Lower leg skin (tissue), 4 donors: ENCODE results near the gene ERGIC3. TPM values are rescaled to one million over a fixed set of nuclear protein-coding genes. Genes with fewer than 3 reads are reported as not detected.

Source experiments
- DNase-seq, 2 donors: peaks; one replicate each; pipeline ENCODE4 v3.0.0-alpha.2; 2019; ENCODE audit warnings: low spot score in 2 of 2
- H3K4me3 ChIP-seq: fragments of 200-600 bp; sonication (generic); 2 replicates; pipeline ENCODE4 v1.5.1; 2017; ENCODE audit warnings: mild to moderate bottlenecking, low read depth; ENCODE audit not compliant: poor library complexity, severe bottlenecking
- POLR2A ChIP-seq, 2 donors: fragments of 450-650 bp; IDR thresholded peaks; one replicate each; pipeline ENCODE4 v1.6.1; 2016 to 2017; ENCODE audit warnings: antibody characterized with exemption in 2 of 2, mild to moderate bottlenecking in 1 of 2, moderate library complexity in 1 of 2
- WGBS, 2 donors: methylation state at CpG; one replicate each; pipeline ENCODE4 v1.1.5; 2018; 5-methylcytosine and 5-hydroxymethylcytosine counted together
- intact Hi-C: fragments of 100-400 bp; cut with DNase I; formaldehyde crosslinking; loops from one replicate; pipeline ENCODE4 v1.15.0; 2023; ENCODE audit warnings: low total_unique reads
- total RNA-seq, 4 donors: library from RNA; depleted of rRNA; stranded (reverse); fragments of >200 nt; gene quantifications; one replicate each; pipeline ENCODE4 v1.1.0, GENCODE V29; 2016
- TF ChIP-seq, protein P1 (sequence below), 3 donors: fragments of 450-650 bp; IDR thresholded peaks; one replicate each; pipeline ENCODE4 v1.5.1; 2016; ENCODE audit warnings: antibody characterized with exemption in 3 of 3, mild to moderate bottlenecking in 3 of 3, moderate library complexity in 2 of 3

ERGIC3 gene
- total RNA-seq, 4 donors from 2014 or later: 148 to 222 (median 201) TPM

- intact Hi-C loops: no loop called here
- no peak overlapping the region for H3K4me3 ChIP-seq
- TF ChIP-seq, protein P1, sequence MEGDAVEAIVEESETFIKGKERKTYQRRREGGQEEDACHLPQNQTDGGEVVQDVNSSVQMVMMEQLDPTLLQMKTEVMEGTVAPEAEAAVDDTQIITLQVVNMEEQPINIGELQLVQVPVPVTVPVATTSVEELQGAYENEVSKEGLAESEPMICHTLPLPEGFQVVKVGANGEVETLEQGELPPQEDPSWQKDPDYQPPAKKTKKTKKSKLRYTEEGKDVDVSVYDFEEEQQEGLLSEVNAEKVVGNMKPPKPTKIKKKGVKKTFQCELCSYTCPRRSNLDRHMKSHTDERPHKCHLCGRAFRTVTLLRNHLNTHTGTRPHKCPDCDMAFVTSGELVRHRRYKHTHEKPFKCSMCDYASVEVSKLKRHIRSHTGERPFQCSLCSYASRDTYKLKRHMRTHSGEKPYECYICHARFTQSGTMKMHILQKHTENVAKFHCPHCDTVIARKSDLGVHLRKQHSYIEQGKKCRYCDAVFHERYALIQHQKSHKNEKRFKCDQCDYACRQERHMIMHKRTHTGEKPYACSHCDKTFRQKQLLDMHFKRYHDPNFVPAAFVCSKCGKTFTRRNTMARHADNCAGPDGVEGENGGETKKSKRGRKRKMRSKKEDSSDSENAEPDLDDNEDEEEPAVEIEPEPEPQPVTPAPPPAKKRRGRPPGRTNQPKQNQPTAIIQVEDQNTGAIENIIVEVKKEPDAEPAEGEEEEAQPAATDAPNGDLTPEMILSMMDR (IDR thresholded peaks at IDR 0.05): no peak
- 71 to 82% methylated on average over 10 to 18 of the region's 18 CpGs for WGBS, 2 donors
- DNase-seq: no peak
These were observed 42.0 kb downstream of the ERGIC3 start for GRCh38 chr20:35583636-35584560.

- 93 to 95% methylated on average over 6 of the region's 6 CpGs for WGBS, 2 donors
These were observed 45.0 kb downstream of the ERGIC3 start for GRCh38 chr20:35586751-35587425.

DNA sequence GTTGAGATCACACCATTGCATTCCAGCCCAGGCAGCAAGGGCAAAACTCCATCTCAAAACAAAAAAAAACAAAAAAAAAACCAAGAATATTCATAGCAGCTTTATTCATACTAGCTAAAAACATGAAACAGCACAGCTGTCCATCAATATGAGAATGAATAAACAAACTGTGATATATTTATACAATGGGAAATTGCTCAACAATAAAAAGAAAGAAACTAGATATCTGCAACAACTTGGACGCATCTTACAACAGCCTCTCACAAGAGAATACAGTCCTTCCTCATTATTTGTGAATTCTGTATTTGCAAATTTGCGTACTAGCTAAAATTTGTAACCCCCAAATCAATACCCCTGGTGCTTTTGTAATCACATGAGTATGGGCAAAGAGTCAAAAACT is 45.6 kb downstream of the ERGIC3 start:
- H3K4me3 ChIP-seq: no peak overlapping the region
- intact Hi-C loops: no loop called here
- TF ChIP-seq, protein P1 (IDR thresholded peaks at IDR 0.05): no peak
- TF ChIP-seq POLR2A (IDR thresholded peaks at IDR 0.05): no peak
- DNase-seq: no peak
- WGBS, 2 donors: 79 to 82% methylated on average over 2 of the region's 2 CpGs

More at GRCh38 chr20:35586751-35587425, 45.0 kb downstream of the ERGIC3 start:
- no peak for DNase-seq
- no peak overlapping the region for H3K4me3 ChIP-seq
- intact Hi-C loops: no loop called here
- TF ChIP-seq POLR2A (IDR thresholded peaks at IDR 0.05): no peak
- TF ChIP-seq, protein P1 (IDR thresholded peaks at IDR 0.05): no peak

GRCh38 chr20:35588397-35588796 is 46.5 kb downstream of the ERGIC3 start:
- no peak overlapping the region for H3K4me3 ChIP-seq
- WGBS, 2 donors: 83 to 88% methylated on average over 14 of the region's 14 CpGs
- no peak for DNase-seq
- intact Hi-C loops: no loop called here
- TF ChIP-seq, protein P1 (IDR thresholded peaks at IDR 0.05): no peak
- TF ChIP-seq POLR2A (IDR thresholded peaks at IDR 0.05): no peak

DNA sequence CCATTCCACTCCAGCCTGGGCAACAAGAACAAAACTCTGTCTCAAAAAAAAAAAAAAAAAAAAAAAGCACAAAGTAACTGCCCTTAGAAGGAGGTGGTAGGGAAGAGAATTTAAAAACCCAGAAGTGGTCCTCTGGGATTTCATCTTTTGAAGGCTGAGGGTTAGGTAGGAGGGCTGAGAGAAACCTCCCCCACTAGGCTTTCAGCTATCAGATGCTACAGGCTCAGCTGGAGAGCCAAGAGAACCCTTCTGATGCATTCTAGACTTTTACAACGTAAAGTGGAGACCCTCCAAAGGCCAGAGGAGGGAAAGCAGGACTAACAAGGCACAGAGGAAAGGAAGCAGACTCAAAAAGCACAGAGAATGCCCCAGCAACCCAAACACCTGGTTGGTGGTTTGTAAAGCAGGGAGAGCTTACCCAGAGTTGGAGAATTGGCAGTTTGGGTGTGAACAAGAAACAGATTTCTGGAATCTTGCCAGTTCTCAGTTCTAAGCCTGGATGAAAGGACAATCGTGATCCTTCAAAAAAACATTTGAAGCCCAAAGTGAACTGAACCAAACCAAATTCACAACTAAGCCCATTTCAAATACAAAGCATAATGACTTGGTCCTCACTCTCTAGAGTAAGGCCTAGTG is 50.6 kb downstream of the ERGIC3 start:
- intact Hi-C loops: no loop called here
- 22 to 45% methylated on average over 2 of the region's 2 CpGs for WGBS, 2 donors
- DNase-seq: no peak
- TF ChIP-seq, protein P1 (IDR thresholded peaks at IDR 0.05): no peak
- TF ChIP-seq POLR2A (IDR thresholded peaks at IDR 0.05): no peak
- H3K4me3 ChIP-seq: no peak overlapping the region
